WTC11 (cell line): ENCODE results near the gene TPD52L2.

Experiments used
- ZNF281 ChIP-seq: sonication (generic); formaldehyde crosslinking; IDR thresholded peaks from 2 replicates; pipeline ENCODE4 v1.8.0; 2023; ENCODE audit warnings: mild to moderate bottlenecking, missing genetic modification reagents
- TF ChIP-seq, protein P1 (sequence below): fragments of 200-600 bp; IDR thresholded peaks from 2 replicates; pipeline ENCODE4 v1.8.0; 2022; ENCODE audit warnings: antibody characterized with exemption
- TF ChIP-seq, protein P2 (sequence below): sonication (generic); formaldehyde crosslinking; IDR thresholded peaks from 2 replicates; pipeline ENCODE4 v1.8.1; 2023; ENCODE audit warnings: mild to moderate bottlenecking, moderate library complexity, missing genetic modification reagents

GRCh38 chr20:63884506-63885263 is 19.6 kb downstream of the TPD52L2 start:
- TF ChIP-seq, protein P1, sequence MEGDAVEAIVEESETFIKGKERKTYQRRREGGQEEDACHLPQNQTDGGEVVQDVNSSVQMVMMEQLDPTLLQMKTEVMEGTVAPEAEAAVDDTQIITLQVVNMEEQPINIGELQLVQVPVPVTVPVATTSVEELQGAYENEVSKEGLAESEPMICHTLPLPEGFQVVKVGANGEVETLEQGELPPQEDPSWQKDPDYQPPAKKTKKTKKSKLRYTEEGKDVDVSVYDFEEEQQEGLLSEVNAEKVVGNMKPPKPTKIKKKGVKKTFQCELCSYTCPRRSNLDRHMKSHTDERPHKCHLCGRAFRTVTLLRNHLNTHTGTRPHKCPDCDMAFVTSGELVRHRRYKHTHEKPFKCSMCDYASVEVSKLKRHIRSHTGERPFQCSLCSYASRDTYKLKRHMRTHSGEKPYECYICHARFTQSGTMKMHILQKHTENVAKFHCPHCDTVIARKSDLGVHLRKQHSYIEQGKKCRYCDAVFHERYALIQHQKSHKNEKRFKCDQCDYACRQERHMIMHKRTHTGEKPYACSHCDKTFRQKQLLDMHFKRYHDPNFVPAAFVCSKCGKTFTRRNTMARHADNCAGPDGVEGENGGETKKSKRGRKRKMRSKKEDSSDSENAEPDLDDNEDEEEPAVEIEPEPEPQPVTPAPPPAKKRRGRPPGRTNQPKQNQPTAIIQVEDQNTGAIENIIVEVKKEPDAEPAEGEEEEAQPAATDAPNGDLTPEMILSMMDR, result no peak
- TF ChIP-seq ZNF281, result no peak
- TF ChIP-seq, protein P2, sequence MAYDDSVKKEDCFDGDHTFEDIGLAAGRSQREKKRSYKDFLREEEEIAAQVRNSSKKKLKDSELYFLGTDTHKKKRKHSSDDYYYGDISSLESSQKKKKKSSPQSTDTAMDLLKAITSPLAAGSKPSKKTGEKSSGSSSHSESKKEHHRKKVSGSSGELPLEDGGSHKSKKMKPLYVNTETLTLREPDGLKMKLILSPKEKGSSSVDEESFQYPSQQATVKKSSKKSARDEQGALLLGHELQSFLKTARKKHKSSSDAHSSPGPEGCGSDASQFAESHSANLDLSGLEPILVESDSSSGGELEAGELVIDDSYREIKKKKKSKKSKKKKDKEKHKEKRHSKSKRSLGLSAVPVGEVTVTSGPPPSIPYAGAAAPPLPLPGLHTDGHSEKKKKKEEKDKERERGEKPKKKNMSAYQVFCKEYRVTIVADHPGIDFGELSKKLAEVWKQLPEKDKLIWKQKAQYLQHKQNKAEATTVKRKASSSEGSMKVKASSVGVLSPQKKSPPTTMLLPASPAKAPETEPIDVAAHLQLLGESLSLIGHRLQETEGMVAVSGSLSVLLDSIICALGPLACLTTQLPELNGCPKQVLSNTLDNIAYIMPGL (CRISPR knock-in tag), result no peak
